Measurements from ENCODE around the gene DSCAM. TPM values are rescaled to one million over a fixed set of nuclear protein-coding genes. Genes with fewer than 3 reads are reported as not detected.

DSCAM gene
- total RNA-seq, 1 donor from 2014 or later, result 2.7 TPM

GRCh38 chr21:39979321-39979720 lies 867.6 kb downstream of the DSCAM start:
- Mint-ChIP-seq H3K36me3 (ENCODE audit: insufficient read depth) (no peaks in the 10 kb centered on the region), H3K4me3 (ENCODE audit: low read depth) (no peak overlapping the region), H3K9me3 (ENCODE audit: low read depth) (no peaks in the 10 kb centered on the region)

GRCh38 chr21:39976800-39977199 lies 870.2 kb downstream of the DSCAM start:
- Mint-ChIP-seq H3K27me3 (peaks cover 4% of the 10 kb centered on the region), H3K27ac (no peak overlapping the region), H3K4me3 (ENCODE audit: low read depth) (no peak overlapping the region), H3K36me3 (ENCODE audit: insufficient read depth) (no peaks in the 10 kb centered on the region), H3K4me1 (ENCODE audit: low read depth) (peaks cover 12% of the 10 kb centered on the region), H3K9me3 (ENCODE audit: low read depth) (no peaks in the 10 kb centered on the region)
- DNase-seq (ENCODE audit: low spot score, unreplicated experiment), result no peak
- TF ChIP-seq CTCF (IDR thresholded peaks at IDR 0.05; ENCODE audit: unreplicated experiment), result no peak

More at GRCh38 chr21:39979321-39979720, 867.6 kb downstream of the DSCAM start:
- Mint-ChIP-seq H3K27ac (no peak overlapping the region), H3K4me1 (ENCODE audit: low read depth) (no peaks in the 10 kb centered on the region), H3K27me3 (peaks cover 4% of the 10 kb centered on the region)
- no peak for DNase-seq (ENCODE audit: low spot score, unreplicated experiment)
- no peak for TF ChIP-seq CTCF (IDR thresholded peaks at IDR 0.05; ENCODE audit: unreplicated experiment)

- H3K27ac Mint-ChIP-seq, result peak overlapping the region; percentile 90
- H3K36me3 Mint-ChIP-seq (ENCODE audit: insufficient read depth), result no peaks in the 10 kb centered on the region
- peaks cover 3% of the 10 kb centered on the region for H3K27me3 Mint-ChIP-seq
- peaks cover 14% of the 10 kb centered on the region for H3K4me1 Mint-ChIP-seq (ENCODE audit: low read depth)
- no peak for TF ChIP-seq CTCF (IDR thresholded peaks at IDR 0.05; ENCODE audit: unreplicated experiment)
- H3K4me3 Mint-ChIP-seq (ENCODE audit: low read depth), result no peak overlapping the region
- no peaks in the 10 kb centered on the region for H3K9me3 Mint-ChIP-seq (ENCODE audit: low read depth)
- no peak for DNase-seq (ENCODE audit: low spot score, unreplicated experiment)
Measured at GRCh38 chr21:39972976-39973770, 873.8 kb downstream of the DSCAM start.

- H3K9me3 Mint-ChIP-seq (ENCODE audit: low read depth), result no peaks in the 10 kb centered on the region
- no peak for TF ChIP-seq CTCF (IDR thresholded peaks at IDR 0.05; ENCODE audit: unreplicated experiment)
- DNase-seq (ENCODE audit: low spot score, unreplicated experiment), result no peak
- H3K27me3 Mint-ChIP-seq, result no peaks in the 10 kb centered on the region
- H3K36me3 Mint-ChIP-seq (ENCODE audit: insufficient read depth), result no peaks in the 10 kb centered on the region
- H3K4me1 Mint-ChIP-seq (ENCODE audit: low read depth), result peaks cover 14% of the 10 kb centered on the region
- H3K27ac Mint-ChIP-seq, result peak overlapping the region; percentile 90
- H3K4me3 Mint-ChIP-seq (ENCODE audit: low read depth), result peak overlapping the region; percentile 21
Measured at GRCh38 chr21:39972471-39972870, 874.5 kb downstream of the DSCAM start.

GRCh38 chr21:39971956-39972355 lies 875.0 kb downstream of the DSCAM start:
- H3K27ac Mint-ChIP-seq, result peak overlapping the region; percentile 90
- TF ChIP-seq CTCF (IDR thresholded peaks at IDR 0.05; ENCODE audit: unreplicated experiment), result no peak
- H3K27me3 Mint-ChIP-seq, result no peaks in the 10 kb centered on the region
- no peak for DNase-seq (ENCODE audit: low spot score, unreplicated experiment)
- H3K36me3 Mint-ChIP-seq (ENCODE audit: insufficient read depth), result no peaks in the 10 kb centered on the region
- no peak overlapping the region for H3K4me3 Mint-ChIP-seq (ENCODE audit: low read depth)
- peaks cover 14% of the 10 kb centered on the region for H3K4me1 Mint-ChIP-seq (ENCODE audit: low read depth)
- H3K9me3 Mint-ChIP-seq (ENCODE audit: low read depth), result no peaks in the 10 kb centered on the region
